ENCODE results near the gene CCL5. TPM values are rescaled to one million over a fixed set of nuclear protein-coding genes. Genes with fewer than 3 reads are reported as not detected.

CCL5 gene
- total RNA-seq, 1 experiment from 2014 or later = not detected

DNA sequence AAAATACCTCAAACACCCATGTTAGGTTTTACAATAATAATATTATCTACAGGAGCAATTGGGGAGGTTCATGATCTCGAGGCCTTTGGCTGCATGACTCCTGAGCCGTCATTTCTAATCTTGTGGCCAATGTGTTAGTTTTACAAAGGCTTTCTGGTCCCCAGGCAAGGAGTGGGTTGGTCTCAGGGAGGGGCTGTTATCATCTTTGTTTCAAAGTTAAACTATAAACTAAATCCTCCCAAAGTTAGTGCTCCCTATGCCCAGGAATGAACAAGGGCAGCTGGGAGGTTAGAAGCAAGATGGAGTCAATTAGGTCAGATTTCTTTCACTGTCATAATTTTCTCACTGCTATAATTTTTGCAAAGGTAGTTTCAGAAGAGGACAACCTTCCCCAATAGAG, 9.1 kb upstream of the CCL5 start:
- Histone ChIP-seq H3K9me2 (replicated peaks; ENCODE audit: low read length) (no peaks in the 10 kb centered on the region), H3K9me3 (ENCODE audit: low read length) (no peaks in the 10 kb centered on the region), H3K79me2 (ENCODE audit: low read length) (no peaks in the 10 kb centered on the region), H3F3A (ENCODE audit: low read length, unreplicated experiment) (no peaks in the 10 kb centered on the region), H3K4me3 (ENCODE audit: low read length) (no peak overlapping the region), H3K36me3 (ENCODE audit: low read depth, low read length) (no peaks in the 10 kb centered on the region), H3K27ac (ENCODE audit: low read length) (no peak overlapping the region), H2AFZ (ENCODE audit: low read length) (no peak overlapping the region), H3K4me1 (ENCODE audit: insufficient read depth, low read length) (no peaks in the 10 kb centered on the region), H4K20me1 (ENCODE audit: low read length) (no peaks in the 10 kb centered on the region), H3K27me3 (ENCODE audit: low read length) (no peaks in the 10 kb centered on the region), H3K9ac (ENCODE audit: low read length) (no peak overlapping the region), H3K4me2 (ENCODE audit: low read length) (no peak overlapping the region)
- ATAC-seq (no peak), DNase-seq (no peak)
- POLR2A ChIA-PET (ENCODE audit: unreplicated experiment) = no interaction called here
- intact Hi-C loops (cut with micrococcal nuclease) = no loop called here
- CTCF ChIA-PET = no interaction called here
- BruUV-seq (replicated peaks) = no TSS peak
- TF ChIP-seq CTCF (conservative IDR thresholded peaks at IDR 0.05; ENCODE audit: low read depth, low read length) (no peak), EZH2 (IDR thresholded peaks at IDR 0.05; ENCODE audit: low read length, unreplicated experiment) (no peak), EZH2phosphoT487 (IDR thresholded peaks at IDR 0.05; ENCODE audit: borderline replicate concordance, low read length) (no peak)

GRCh38 chr17:35878361-35878760, 1.8 kb downstream of the CCL5 start:
- Histone ChIP-seq H3K9me2 (replicated peaks; ENCODE audit: low read length) (no peaks in the 10 kb centered on the region), H3F3A (ENCODE audit: low read length, unreplicated experiment) (no peaks in the 10 kb centered on the region), H3K36me3 (ENCODE audit: low read depth, low read length) (no peaks in the 10 kb centered on the region), H3K4me2 (ENCODE audit: low read length) (no peak overlapping the region), H3K27ac (ENCODE audit: low read length) (no peak overlapping the region), H3K4me1 (ENCODE audit: insufficient read depth, low read length) (no peaks in the 10 kb centered on the region), H4K20me1 (ENCODE audit: low read length) (no peaks in the 10 kb centered on the region), H3K79me2 (ENCODE audit: low read length) (no peaks in the 10 kb centered on the region), H3K9ac (ENCODE audit: low read length) (no peak overlapping the region), H3K27me3 (ENCODE audit: low read length) (no peaks in the 10 kb centered on the region), H2AFZ (ENCODE audit: low read length) (no peak overlapping the region), H3K4me3 (ENCODE audit: low read length) (no peak overlapping the region), H3K9me3 (ENCODE audit: low read length) (no peaks in the 10 kb centered on the region)
- POLR2A ChIA-PET (ENCODE audit: unreplicated experiment) = no interaction called here
- ATAC-seq = no peak
- TF ChIP-seq EZH2phosphoT487 (IDR thresholded peaks at IDR 0.05; ENCODE audit: borderline replicate concordance, low read length) = no peak
- TF ChIP-seq EZH2 (IDR thresholded peaks at IDR 0.05; ENCODE audit: low read length, unreplicated experiment) = no peak
- TF ChIP-seq CTCF (conservative IDR thresholded peaks at IDR 0.05; ENCODE audit: low read depth, low read length) = no peak
- intact Hi-C loops (cut with micrococcal nuclease) = no loop called here
- CTCF ChIA-PET = no interaction called here
- BruUV-seq (replicated peaks) = no TSS peak
- DNase-seq = no peak

GRCh38 chr17:35877345-35878029, 2.7 kb downstream of the CCL5 start:
- no peaks in the 10 kb centered on the region for H3K79me2 ChIP-seq (ENCODE audit: low read length)

More at GRCh38 chr17:35877345-35878029, 2.7 kb downstream of the CCL5 start:
- TF ChIP-seq EZH2phosphoT487 (IDR thresholded peaks at IDR 0.05; ENCODE audit: borderline replicate concordance, low read length) (no peak), CTCF (conservative IDR thresholded peaks at IDR 0.05; ENCODE audit: low read depth, low read length) (no peak), EZH2 (IDR thresholded peaks at IDR 0.05; ENCODE audit: low read length, unreplicated experiment) (no peak)
- Histone ChIP-seq H3K4me2 (ENCODE audit: low read length) (no peak overlapping the region), H3K27me3 (ENCODE audit: low read length) (no peaks in the 10 kb centered on the region), H3K27ac (ENCODE audit: low read length) (no peak overlapping the region), H3K9me2 (replicated peaks; ENCODE audit: low read length) (no peaks in the 10 kb centered on the region), H3K4me1 (ENCODE audit: insufficient read depth, low read length) (no peaks in the 10 kb centered on the region), H3K9ac (ENCODE audit: low read length) (no peak overlapping the region), H3K36me3 (ENCODE audit: low read depth, low read length) (no peaks in the 10 kb centered on the region), H4K20me1 (ENCODE audit: low read length) (no peaks in the 10 kb centered on the region), H3K9me3 (ENCODE audit: low read length) (no peaks in the 10 kb centered on the region), H3K4me3 (ENCODE audit: low read length) (no peak overlapping the region), H3F3A (ENCODE audit: low read length, unreplicated experiment) (no peaks in the 10 kb centered on the region), H2AFZ (ENCODE audit: low read length) (no peak overlapping the region)
- ATAC-seq = no peak
- ChIA-PET POLR2A (ENCODE audit: unreplicated experiment) (no interaction called here), CTCF (no interaction called here)
- DNase-seq = no peak
- BruUV-seq (replicated peaks) = no TSS peak
- intact Hi-C loops (cut with micrococcal nuclease) = no loop called here
